Stomach smooth muscle (tissue), 2 donors: ENCODE data around the gene GPR89A.

ENCODE experiments used
- H3K27ac ChIP-seq: one replicate; pipeline ENCODE4 v1.7.0; 2013; ENCODE audit warnings: mild to moderate bottlenecking, low read length, inconsistent platforms
- H3K27me3 ChIP-seq, 2 donors: one replicate each; pipeline ENCODE4 v1.7.0; 2013; ENCODE audit warnings: low read length in 2 of 2; ENCODE audit not compliant: insufficient read depth in 2 of 2, control insufficient read depth in 1 of 2
- H3K36me3 ChIP-seq, 2 donors: one replicate each; pipeline ENCODE4 v1.7.0; 2013; ENCODE audit warnings: low read length in 2 of 2; ENCODE audit not compliant: control insufficient read depth in 2 of 2, insufficient read depth in 2 of 2
- H3K4me1 ChIP-seq: one replicate; pipeline ENCODE4 v1.7.0; 2013; ENCODE audit warnings: low read length; ENCODE audit not compliant: control insufficient read depth, insufficient read depth
- H3K4me3 ChIP-seq, 2 donors: one replicate each; pipeline ENCODE4 v1.7.0; 2013; ENCODE audit warnings: low read length in 2 of 2
- H3K9ac ChIP-seq, 2 donors: one replicate each; pipeline ENCODE4 v1.7.0; 2013; ENCODE audit warnings: low read length in 2 of 2, mild to moderate bottlenecking in 1 of 2
- H3K9me3 ChIP-seq, 2 donors: one replicate each; pipeline ENCODE4 v1.7.0; 2013; ENCODE audit warnings: low read length in 2 of 2; ENCODE audit not compliant: control insufficient read depth in 2 of 2
- donor health status: healthy.
- donor health status: Pancreatic carcinoma.

GPR89A gene

GRCh38 chr1:145702826-145703225 lies 95.0 kb downstream of the GPR89A start:
- no peak overlapping the region for H3K9ac ChIP-seq
- H3K9me3 ChIP-seq = no peaks in the 10 kb centered on the region
- H3K36me3 ChIP-seq = no peaks in the 10 kb centered on the region
- H3K4me1 ChIP-seq = no peaks in the 10 kb centered on the region
- no peaks in the 10 kb centered on the region for H3K27me3 ChIP-seq
- no peak overlapping the region for H3K4me3 ChIP-seq
- H3K27ac ChIP-seq = no peak overlapping the region

GRCh38 chr1:145705622-145706021 lies 97.8 kb downstream of the GPR89A start:
- Histone ChIP-seq H3K9me3 (no peaks in the 10 kb centered on the region), H3K27me3 (no peaks in the 10 kb centered on the region), H3K4me3 (no peak overlapping the region), H3K9ac (no peak overlapping the region), H3K36me3 (no peaks in the 10 kb centered on the region), H3K27ac (no peak overlapping the region), H3K4me1 (no peaks in the 10 kb centered on the region)

GRCh38 chr1:145706086-145706664 lies 98.4 kb downstream of the GPR89A start:
- Histone ChIP-seq H3K27ac (no peak overlapping the region), H3K4me3 (no peak overlapping the region), H3K9ac (no peak overlapping the region), H3K4me1 (no peaks in the 10 kb centered on the region), H3K27me3 (no peaks in the 10 kb centered on the region), H3K9me3 (no peaks in the 10 kb centered on the region), H3K36me3 (no peaks in the 10 kb centered on the region)

DNA sequence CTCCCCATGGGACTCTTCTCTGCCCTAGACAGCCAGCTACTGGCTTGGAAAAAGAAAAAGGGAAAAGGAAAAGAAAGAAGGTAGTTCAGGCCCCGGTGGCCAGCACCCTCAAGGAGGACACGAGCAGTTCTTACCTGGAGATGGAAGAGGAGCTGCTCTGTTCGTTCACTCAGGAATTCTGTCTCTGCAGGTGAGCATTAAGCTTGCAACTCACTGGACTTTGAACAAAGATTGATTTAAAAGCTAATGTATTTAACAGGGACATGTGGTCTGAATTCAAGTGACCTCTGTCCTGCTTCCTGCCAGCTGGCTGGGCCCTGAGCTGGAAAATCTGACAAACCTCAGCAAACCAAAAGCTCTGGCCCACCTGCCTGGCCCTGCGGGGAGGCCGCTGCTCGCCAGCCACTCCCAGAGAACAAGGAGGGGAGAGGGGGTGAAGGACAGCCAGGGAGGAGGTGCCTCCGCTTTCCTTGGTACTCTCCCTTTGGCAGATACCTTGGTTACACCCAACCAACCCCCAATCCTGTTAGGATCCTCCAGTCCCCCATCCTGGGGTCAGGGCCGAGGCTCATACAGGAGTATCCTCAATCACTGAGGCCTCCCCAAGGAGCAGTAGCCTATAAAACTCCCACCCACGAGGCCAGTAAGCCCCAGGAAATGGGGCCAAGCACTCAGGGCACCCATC lies 99.5 kb downstream of the GPR89A start, which contains the start of gene PDZK1:
Gene PDZK1 (minus strand): TSS at position 186 of the 685 bp plus-strand sequence. CDS start 19,347 bp downstream, outside the sequence.
- H3K27me3 ChIP-seq = no peaks in the 10 kb centered on the region
- H3K27ac ChIP-seq = no peak within 1 kb of the TSS
- no peak within 1 kb of the TSS for H3K4me3 ChIP-seq
- H3K4me1 ChIP-seq = peaks cover 6% of the 10 kb centered on the region
- no peaks in the 10 kb centered on the region for H3K9me3 ChIP-seq
- no peak within 1 kb of the TSS for H3K9ac ChIP-seq
- H3K36me3 ChIP-seq = no peaks in the 10 kb centered on the region

GRCh38 chr1:145708063-145708462 lies 100.3 kb downstream of the GPR89A start:
- no peaks in the 10 kb centered on the region for H3K36me3 ChIP-seq
- H3K9me3 ChIP-seq = no peaks in the 10 kb centered on the region
- H3K9ac ChIP-seq = no peak overlapping the region
- H3K4me3 ChIP-seq = no peak overlapping the region
- peaks cover 6% of the 10 kb centered on the region for H3K4me1 ChIP-seq
- H3K27me3 ChIP-seq = no peaks in the 10 kb centered on the region
- no peak overlapping the region for H3K27ac ChIP-seq

DNA sequence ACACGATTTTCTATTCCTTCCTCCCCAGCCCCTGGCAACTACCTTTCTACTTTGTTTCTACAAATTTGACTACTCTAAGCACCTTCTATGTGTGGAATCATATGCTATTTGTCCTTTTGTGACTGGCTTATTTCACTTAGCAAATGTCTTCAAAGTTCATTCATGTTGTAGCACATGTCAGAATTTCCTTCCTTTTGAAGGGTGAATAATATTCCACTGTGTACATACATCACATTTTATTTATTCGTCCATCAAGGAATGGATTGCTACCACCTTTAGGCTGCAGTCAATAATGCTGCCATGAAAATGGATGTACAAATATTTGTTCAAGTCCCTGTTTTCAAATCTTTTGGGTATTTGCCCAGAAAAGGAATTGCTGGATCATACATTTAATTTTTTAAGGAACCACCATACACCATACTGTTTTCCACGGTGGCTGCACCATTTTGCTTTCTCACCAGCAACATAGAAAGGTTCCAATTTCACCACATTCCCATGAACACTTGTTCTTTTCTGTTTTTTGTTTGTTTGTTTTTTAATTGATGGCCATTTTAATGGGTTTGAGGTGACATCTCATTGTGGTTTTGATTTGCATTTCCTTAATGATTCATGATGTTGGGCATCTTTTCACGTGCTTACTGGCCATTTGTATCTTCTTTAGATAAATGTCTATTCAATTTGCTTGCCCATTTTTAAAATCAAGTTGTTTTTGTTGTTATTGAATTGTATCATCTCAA lies 102.7 kb downstream of the GPR89A start:
- Histone ChIP-seq H3K9me3 (no peaks in the 10 kb centered on the region), H3K36me3 (no peaks in the 10 kb centered on the region), H3K27ac (no peak overlapping the region), H3K4me3 (no peak overlapping the region), H3K9ac (no peak overlapping the region), H3K27me3 (no peaks in the 10 kb centered on the region), H3K4me1 (peaks cover 6% of the 10 kb centered on the region)

DNA sequence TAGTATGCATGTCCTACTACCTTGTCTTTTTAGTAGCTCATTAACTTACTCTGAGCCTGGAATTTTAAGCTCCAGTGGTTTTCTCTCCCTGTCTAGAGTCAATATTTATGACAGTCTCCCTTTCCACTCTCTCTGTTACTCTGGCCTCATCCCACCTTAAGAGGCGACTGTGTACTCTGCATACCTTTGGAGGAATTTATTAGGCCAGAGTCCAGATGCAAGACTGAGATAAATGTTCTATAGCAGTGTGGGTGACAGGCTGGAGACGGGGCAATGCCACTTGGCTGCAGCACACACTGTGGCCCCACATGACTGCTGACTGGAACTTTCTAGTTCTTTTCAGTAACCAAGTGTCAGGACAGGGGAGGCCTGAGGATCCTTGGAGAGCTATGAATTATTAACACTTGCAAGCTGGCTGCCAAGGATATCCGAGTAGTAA lies 103.4 kb downstream of the GPR89A start:
- H3K9ac ChIP-seq = no peak overlapping the region

GRCh38 chr1:145714524-145715111 lies 106.8 kb downstream of the GPR89A start:
- Histone ChIP-seq H3K9ac (no peak overlapping the region), H3K9me3 (no peaks in the 10 kb centered on the region), H3K27ac (no peak overlapping the region), H3K27me3 (no peaks in the 10 kb centered on the region), H3K36me3 (no peaks in the 10 kb centered on the region), H3K4me3 (no peak overlapping the region), H3K4me1 (peaks cover 6% of the 10 kb centered on the region)

More for the DNA sequence above, 103.4 kb downstream of the GPR89A start:
- H3K27ac ChIP-seq = no peak overlapping the region
- H3K9me3 ChIP-seq = no peaks in the 10 kb centered on the region
- no peaks in the 10 kb centered on the region for H3K27me3 ChIP-seq
- H3K4me1 ChIP-seq = peaks cover 6% of the 10 kb centered on the region
- H3K36me3 ChIP-seq = no peaks in the 10 kb centered on the region
- peak overlapping the region in 1 of 2 donors; percentile 19 for H3K4me3 ChIP-seq

DNA sequence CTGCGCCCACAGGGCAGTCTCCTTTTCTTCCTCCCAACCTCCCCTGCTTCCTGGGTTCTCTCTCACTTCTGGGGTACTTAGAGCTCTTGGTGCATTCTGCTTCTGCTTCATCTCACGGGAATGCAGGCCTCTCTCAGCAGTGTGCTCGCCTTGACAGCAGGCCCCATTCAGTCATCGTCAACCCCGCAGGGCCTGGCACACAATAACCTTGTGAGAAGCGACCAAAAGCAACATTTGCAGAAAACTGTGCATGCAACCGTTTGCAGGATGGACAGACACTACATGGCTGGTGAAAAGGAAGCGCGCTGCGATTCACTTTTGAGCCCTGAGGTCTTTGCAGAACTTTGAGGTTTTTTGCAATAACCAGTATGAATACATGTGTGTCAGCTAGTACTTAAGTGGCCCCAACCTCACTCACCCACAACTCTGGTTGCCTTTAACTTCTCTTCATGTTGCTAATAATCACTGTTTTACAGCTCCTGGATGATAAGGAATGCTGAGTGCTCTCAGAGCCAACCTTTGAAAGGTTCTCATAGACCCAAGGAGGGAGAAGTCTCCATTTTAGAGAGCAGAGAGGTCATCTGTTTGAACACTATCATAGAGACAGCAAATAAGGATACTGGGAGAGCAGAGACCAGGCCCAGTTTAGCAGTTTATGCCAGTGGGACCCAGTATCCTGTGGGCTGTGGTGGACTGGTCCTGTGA lies 109.0 kb downstream of the GPR89A start:
- no peak overlapping the region for H3K9ac ChIP-seq
- H3K4me3 ChIP-seq = no peak overlapping the region
- no peaks in the 10 kb centered on the region for H3K36me3 ChIP-seq
- H3K27me3 ChIP-seq = no peaks in the 10 kb centered on the region
- H3K27ac ChIP-seq = no peak overlapping the region
- H3K4me1 ChIP-seq = peaks cover 15% of the 10 kb centered on the region
- H3K9me3 ChIP-seq = no peaks in the 10 kb centered on the region

DNA sequence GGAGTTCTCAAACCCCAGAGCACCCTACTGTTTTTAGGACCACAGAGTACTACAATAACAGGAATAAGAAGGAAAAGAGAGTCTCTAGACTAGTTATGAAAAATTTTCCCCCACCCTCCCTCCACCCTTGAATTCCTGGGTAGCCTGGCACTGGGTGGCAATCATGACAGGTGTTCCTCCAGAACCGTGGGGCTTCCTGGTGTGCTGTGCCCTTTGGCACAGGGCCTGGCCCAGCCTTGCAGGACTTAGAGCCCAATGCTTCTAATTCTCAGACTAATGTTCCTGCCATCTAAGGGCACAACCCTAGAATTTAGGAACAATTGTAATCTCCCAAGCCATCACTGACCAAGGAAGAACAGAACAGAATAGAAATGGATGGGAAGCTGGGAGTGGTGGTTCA lies 110.0 kb downstream of the GPR89A start:
- Histone ChIP-seq H3K9me3 (no peaks in the 10 kb centered on the region), H3K4me1 (peaks cover 13% of the 10 kb centered on the region), H3K4me3 (no peak overlapping the region), H3K27ac (no peak overlapping the region), H3K9ac (no peak overlapping the region), H3K36me3 (no peaks in the 10 kb centered on the region), H3K27me3 (no peaks in the 10 kb centered on the region)
